ENCODE data around the gene TAL1.

DNA sequence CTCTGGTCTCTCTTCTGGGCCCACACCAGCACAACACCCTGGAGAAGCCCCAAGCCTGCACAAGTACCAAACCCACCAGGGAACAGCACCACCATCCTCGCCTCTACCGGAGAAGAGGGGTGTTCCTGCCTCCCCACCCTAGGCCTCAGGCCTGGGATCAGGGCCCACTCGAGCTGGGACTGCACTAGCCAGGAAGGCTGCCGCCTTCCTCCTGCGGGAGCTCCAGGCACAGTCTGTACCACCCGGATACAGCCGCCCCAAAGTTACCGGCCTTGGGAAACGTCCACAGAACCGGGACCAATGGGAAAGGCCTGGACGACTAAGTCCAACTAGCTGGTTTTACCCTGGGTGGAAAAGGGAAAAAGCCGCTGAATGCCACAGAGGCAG, 3.4 kb downstream of the TAL1 start:
- no peak for TF ChIP-seq GATA2 (IDR thresholded peaks at IDR 0.05; ENCODE audit: low read depth, low read length)
- TF ChIP-seq GATA3 (IDR thresholded peaks at IDR 0.05; ENCODE audit: low read depth, low read length) = no peak

Data from SH-SY5Y (cell line).